Mammary epithelial cell (primary cell): ENCODE measurements around the gene IRAK3.

ENCODE experiments used
- CTCF ChIP-seq, 2 donors: IDR thresholded peaks in 1 of 2; conservative IDR thresholded peaks in 1 of 2; 2 replicates each; pipeline ENCODE4 v1.5.1; 2011 to 2012; ENCODE audit warnings: inconsistent platforms in 2 of 2, low read length in 2 of 2, mild to moderate bottlenecking in 2 of 2, control low read depth in 1 of 2, low read depth in 1 of 2; ENCODE audit not compliant: insufficient read depth in 1 of 2; ENCODE audit errors: extremely low read depth in 1 of 2
- EZH2 ChIP-seq: IDR thresholded peaks from 2 replicates; pipeline ENCODE4 v1.6.1; 2012; ENCODE audit warnings: low read length, inconsistent platforms, borderline replicate concordance

- TF ChIP-seq EZH2 (no peak), CTCF (conservative IDR thresholded peaks at IDR 0.05 in 1 of 2, IDR thresholded peaks at IDR 0.05 in 1 of 2; ENCODE audit: extremely low read depth in 1 of 2, insufficient read depth in 1 of 2, low read depth in 1 of 2, low read length in 2 of 2) (no peak)
Measured at GRCh38 chr12:66239295-66239694, 50.3 kb downstream of the IRAK3 start.
